HepG2 (cell line): ENCODE data around the gene ID4. TPM values are rescaled to one million over a fixed set of nuclear protein-coding genes. Genes with fewer than 3 reads are reported as not detected.
A peak's percentile ranks its signal among the peaks of the same experiment; 100 is the strongest.

Source experiments
- FOXC1 ChIP-seq: sonication (generic); formaldehyde crosslinking; IDR thresholded peaks from 2 replicates; pipeline ENCODE4 v1.8.0; 2022; ENCODE audit warnings: mild to moderate bottlenecking, missing genetic modification reagents, borderline replicate concordance
- HDAC1 ChIP-seq: sonication (generic); formaldehyde crosslinking; IDR thresholded peaks from 2 replicates; pipeline ENCODE4 v1.5.1; 2020; ENCODE audit warnings: mild to moderate bottlenecking, missing genetic modification reagents
- HDAC6 ChIP-seq: fragments of 200-600 bp; sonication (generic); IDR thresholded peaks from 2 replicates; pipeline ENCODE4 v1.7.0; 2017; ENCODE audit warnings: mild to moderate bottlenecking, antibody characterized with exemption, low read length, low read depth
- NRL ChIP-seq: sonication (generic); formaldehyde crosslinking; IDR thresholded peaks from 2 replicates; pipeline ENCODE4 v1.5.0; 2020; ENCODE audit warnings: missing genetic modification reagents, mild to moderate bottlenecking, moderate library complexity, borderline replicate concordance
- POLR2A ChIP-seq, 2 experiments: IDR thresholded peaks; 2 replicates each; pipeline ENCODE4 v1.6.1; 2011; ENCODE audit warnings: low read depth in 2 of 2, low read length in 2 of 2, mild to moderate bottlenecking in 1 of 2, moderate library complexity in 1 of 2; ENCODE audit not compliant: insufficient read depth in 1 of 2
- SSRP1 ChIP-seq: IDR thresholded peaks from 2 replicates; pipeline ENCODE4 v1.6.1; 2016; ENCODE audit warnings: control low read depth
- STAG1 ChIP-seq: sonication (generic); formaldehyde crosslinking; IDR thresholded peaks from 2 replicates; pipeline ENCODE4 v1.4.0; 2020; ENCODE audit warnings: missing genetic modification reagents
- TGIF2 ChIP-seq: IDR thresholded peaks from 2 replicates; pipeline ENCODE4 v1.6.1; 2016; ENCODE audit warnings: control low read depth, missing compliant biosample characterization
- U2AF1 ChIP-seq: fragments of 200-400 bp; formaldehyde crosslinking; optimal IDR thresholded peaks from 2 replicates; pipeline ENCODE3; 2017; ENCODE audit warnings: mild to moderate bottlenecking, low read depth, low read length
- YEATS2 ChIP-seq: sonication (generic); formaldehyde crosslinking; IDR thresholded peaks from 2 replicates; pipeline ENCODE4 v1.4.0; 2020; ENCODE audit warnings: missing genetic modification reagents, borderline replicate concordance
- ZNF124 ChIP-seq: sonication (generic); formaldehyde crosslinking; IDR thresholded peaks from 2 replicates; pipeline ENCODE4 v1.4.0; 2020; ENCODE audit warnings: missing genetic modification reagents
- ZNF496 ChIP-seq: sonication (generic); formaldehyde crosslinking; IDR thresholded peaks from 2 replicates; pipeline ENCODE4 v1.8.1; 2023; ENCODE audit warnings: mild to moderate bottlenecking, moderate library complexity, missing genetic modification reagents; ENCODE audit not compliant: insufficient replicate concordance
- ZNF619 ChIP-seq: sonication (generic); formaldehyde crosslinking; IDR thresholded peaks from 2 replicates; pipeline ENCODE4 v1.4.0; 2020; ENCODE audit warnings: mild to moderate bottlenecking, missing genetic modification reagents
- ZSCAN12 ChIP-seq: sonication (generic); formaldehyde crosslinking; IDR thresholded peaks from 2 replicates; pipeline ENCODE4 v1.9.0; 2021; ENCODE audit warnings: mild to moderate bottlenecking, missing genetic modification reagents
- polyA plus RNA-seq, 8 experiments: library from polyadenylated mRNA; depleted of rRNA in 3 of 8; stranded (reverse) in 7 of 8; unstranded in 1 of 8; fragments of >200 nt; fragmentation: Illumina TruSeq in 4 of 8; extraction: Trizol in 4 of 8; gene quantifications; 2 replicates each; pipeline versions ENCODE4 v1.2.1 to v1.2.3, GENCODE V29; 2011 to 2016; ENCODE audit warnings: low read depth in 4 of 8, missing spikeins in 1 of 8, mixed read lengths in 1 of 8; ENCODE audit not compliant: insufficient read depth in 1 of 8
- total RNA-seq, 5 experiments: library from RNA; depleted of rRNA; stranded (reverse); fragments of >200 nt; fragmentation: Illumina TruSeq; extraction: Trizol; gene quantifications; 2 replicates each; pipeline ENCODE4 v1.2.3, GENCODE V29; 2016; ENCODE audit warnings: low read depth in 1 of 5
- TF ChIP-seq, protein P1 (sequence below): sonication (generic); formaldehyde crosslinking; IDR thresholded peaks from 2 replicates; pipeline ENCODE4 v1.5.0; 2020; ENCODE audit warnings: mild to moderate bottlenecking, missing genetic modification reagents
- TF ChIP-seq, protein P2 (sequence below): IDR thresholded peaks from 2 replicates; pipeline ENCODE4 v1.4.0; 2020; ENCODE audit warnings: mild to moderate bottlenecking, missing genetic modification reagents
- TF ChIP-seq, protein P3 (sequence below): sonication (generic); formaldehyde crosslinking; IDR thresholded peaks from 2 replicates; pipeline ENCODE4 v1.8.0; 2022; ENCODE audit warnings: missing genetic modification reagents, low read depth, mild to moderate bottlenecking, borderline replicate concordance
- TF ChIP-seq, protein P4 (sequence below): sonication (generic); formaldehyde crosslinking; IDR thresholded peaks from 2 replicates; pipeline ENCODE4 v1.5.1; 2020; ENCODE audit warnings: missing genetic modification reagents, mild to moderate bottlenecking, borderline replicate concordance
- TF ChIP-seq, protein P5 (sequence below): sonication (generic); formaldehyde crosslinking; IDR thresholded peaks from 2 replicates; pipeline ENCODE4 v1.8.1; 2023; ENCODE audit warnings: mild to moderate bottlenecking, moderate library complexity, missing genetic modification reagents
- TF ChIP-seq, protein P6 (sequence below): sonication (generic); formaldehyde crosslinking; IDR thresholded peaks from 2 replicates; pipeline ENCODE4 v1.8.0; 2022; ENCODE audit warnings: missing genetic modification reagents, mild to moderate bottlenecking, inconsistent platforms, borderline replicate concordance

ID4 gene
- total and polyA plus RNA-seq, 2 of the 13 experiments (the other 11 are each of a cell fraction or from before 2014, with no cell fraction given): 0.20 to 0.44 TPM

DNA sequence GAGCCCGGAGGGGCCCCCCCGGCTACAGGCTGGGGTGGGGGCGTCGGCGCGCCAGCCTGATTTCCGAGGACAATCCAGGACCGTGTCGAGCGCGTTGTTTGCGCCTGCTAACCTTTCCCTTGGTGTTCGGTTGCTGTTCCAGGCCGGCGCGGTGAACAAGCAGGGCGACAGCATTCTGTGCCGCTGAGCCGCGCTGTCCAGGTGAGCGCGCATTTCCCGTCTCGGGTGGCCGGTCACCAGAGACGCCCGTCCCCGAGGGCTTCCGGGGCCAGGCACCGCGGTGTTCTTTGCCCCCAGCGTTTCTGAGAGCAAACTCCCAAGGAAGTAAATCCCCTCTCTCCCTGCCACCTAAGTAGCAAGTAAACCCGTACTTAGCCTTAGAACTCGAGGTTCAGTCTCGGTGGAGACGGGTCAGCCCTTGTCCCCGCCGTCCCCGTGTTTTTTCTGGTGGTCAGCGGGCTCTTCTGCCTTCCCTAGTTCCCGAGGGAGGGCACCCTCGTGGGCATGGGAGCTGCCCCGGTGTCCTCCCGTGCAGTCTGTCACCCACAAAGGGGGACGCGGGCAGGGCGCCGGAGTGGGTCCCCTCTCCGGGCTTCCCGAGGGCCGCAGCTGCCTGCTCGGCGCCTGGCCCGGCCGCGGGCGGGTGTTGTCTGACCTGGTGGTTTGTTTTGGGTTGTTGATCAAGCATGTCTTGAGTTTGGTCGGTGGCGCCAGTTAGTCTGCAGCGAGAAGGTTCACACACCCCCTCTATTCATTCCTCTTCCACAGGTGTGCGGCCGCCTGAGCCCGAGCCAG, 1.5 kb downstream of the ID4 start (continued):
- TF ChIP-seq, protein P1, sequence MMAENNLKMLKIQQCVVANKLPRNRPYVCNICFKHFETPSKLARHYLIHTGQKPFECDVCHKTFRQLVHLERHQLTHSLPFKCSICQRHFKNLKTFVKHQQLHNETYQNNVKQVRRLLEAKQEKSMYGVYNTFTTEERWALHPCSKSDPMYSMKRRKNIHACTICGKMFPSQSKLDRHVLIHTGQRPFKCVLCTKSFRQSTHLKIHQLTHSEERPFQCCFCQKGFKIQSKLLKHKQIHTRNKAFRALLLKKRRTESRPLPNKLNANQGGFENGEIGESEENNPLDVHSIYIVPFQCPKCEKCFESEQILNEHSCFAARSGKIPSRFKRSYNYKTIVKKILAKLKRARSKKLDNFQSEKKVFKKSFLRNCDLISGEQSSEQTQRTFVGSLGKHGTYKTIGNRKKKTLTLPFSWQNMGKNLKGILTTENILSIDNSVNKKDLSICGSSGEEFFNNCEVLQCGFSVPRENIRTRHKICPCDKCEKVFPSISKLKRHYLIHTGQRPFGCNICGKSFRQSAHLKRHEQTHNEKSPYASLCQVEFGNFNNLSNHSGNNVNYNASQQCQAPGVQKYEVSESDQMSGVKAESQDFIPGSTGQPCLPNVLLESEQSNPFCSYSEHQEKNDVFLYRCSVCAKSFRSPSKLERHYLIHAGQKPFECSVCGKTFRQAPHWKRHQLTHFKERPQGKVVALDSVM (CRISPR knock-in tag): no peak
- TF ChIP-seq HDAC1 (0 out of 2 replicates have a peak, but pooled peaks have one; percentile 19), ZNF619 (no peak), FOXC1 (CRISPR knock-in tag) (no peak; the same call in 1 of the 2 replicates), POLR2A (IDR thresholded peaks at IDR 0.05; ENCODE audit: insufficient read depth in 1 of 2, low read depth in 2 of 2, low read length in 2 of 2) (peak in 1 of 2 experiments; percentile 55; a peak in 1 of 4 replicates), ZNF124 (CRISPR knock-in tag) (no peak), HDAC6 (no peak), SSRP1 (CRISPR knock-in tag) (no peak), U2AF1 (no peak), NRL (CRISPR knock-in tag) (0 out of 2 replicates have a peak, but pooled peaks have one; percentile 26), YEATS2 (CRISPR knock-in tag) (no peak), ZSCAN12 (CRISPR knock-in tag) (no peak), STAG1 (no peak), TGIF2 (CRISPR knock-in tag) (no peak), ZNF496 (CRISPR knock-in tag) (no peak)
- TF ChIP-seq, protein P2, sequence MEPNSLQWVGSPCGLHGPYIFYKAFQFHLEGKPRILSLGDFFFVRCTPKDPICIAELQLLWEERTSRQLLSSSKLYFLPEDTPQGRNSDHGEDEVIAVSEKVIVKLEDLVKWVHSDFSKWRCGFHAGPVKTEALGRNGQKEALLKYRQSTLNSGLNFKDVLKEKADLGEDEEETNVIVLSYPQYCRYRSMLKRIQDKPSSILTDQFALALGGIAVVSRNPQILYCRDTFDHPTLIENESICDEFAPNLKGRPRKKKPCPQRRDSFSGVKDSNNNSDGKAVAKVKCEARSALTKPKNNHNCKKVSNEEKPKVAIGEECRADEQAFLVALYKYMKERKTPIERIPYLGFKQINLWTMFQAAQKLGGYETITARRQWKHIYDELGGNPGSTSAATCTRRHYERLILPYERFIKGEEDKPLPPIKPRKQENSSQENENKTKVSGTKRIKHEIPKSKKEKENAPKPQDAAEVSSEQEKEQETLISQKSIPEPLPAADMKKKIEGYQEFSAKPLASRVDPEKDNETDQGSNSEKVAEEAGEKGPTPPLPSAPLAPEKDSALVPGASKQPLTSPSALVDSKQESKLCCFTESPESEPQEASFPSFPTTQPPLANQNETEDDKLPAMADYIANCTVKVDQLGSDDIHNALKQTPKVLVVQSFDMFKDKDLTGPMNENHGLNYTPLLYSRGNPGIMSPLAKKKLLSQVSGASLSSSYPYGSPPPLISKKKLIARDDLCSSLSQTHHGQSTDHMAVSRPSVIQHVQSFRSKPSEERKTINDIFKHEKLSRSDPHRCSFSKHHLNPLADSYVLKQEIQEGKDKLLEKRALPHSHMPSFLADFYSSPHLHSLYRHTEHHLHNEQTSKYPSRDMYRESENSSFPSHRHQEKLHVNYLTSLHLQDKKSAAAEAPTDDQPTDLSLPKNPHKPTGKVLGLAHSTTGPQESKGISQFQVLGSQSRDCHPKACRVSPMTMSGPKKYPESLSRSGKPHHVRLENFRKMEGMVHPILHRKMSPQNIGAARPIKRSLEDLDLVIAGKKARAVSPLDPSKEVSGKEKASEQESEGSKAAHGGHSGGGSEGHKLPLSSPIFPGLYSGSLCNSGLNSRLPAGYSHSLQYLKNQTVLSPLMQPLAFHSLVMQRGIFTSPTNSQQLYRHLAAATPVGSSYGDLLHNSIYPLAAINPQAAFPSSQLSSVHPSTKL (CRISPR knock-in tag): no peak; the same call in 1 of the 2 replicates
- TF ChIP-seq, protein P3, sequence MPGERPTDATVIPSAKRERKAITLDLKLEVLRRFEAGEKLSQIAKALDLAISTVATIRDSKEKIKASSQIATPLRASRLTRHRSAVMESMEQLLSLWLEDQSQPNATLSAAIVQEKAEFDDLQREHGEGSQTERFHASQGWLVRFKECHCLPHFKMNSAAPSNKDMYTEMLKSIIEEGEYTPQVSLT (CRISPR knock-in tag): no peak
- TF ChIP-seq, protein P4, sequence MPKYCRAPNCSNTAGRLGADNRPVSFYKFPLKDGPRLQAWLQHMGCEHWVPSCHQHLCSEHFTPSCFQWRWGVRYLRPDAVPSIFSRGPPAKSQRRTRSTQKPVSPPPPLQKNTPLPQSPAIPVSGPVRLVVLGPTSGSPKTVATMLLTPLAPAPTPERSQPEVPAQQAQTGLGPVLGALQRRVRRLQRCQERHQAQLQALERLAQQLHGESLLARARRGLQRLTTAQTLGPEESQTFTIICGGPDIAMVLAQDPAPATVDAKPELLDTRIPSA: no peak
- TF ChIP-seq, protein P5, sequence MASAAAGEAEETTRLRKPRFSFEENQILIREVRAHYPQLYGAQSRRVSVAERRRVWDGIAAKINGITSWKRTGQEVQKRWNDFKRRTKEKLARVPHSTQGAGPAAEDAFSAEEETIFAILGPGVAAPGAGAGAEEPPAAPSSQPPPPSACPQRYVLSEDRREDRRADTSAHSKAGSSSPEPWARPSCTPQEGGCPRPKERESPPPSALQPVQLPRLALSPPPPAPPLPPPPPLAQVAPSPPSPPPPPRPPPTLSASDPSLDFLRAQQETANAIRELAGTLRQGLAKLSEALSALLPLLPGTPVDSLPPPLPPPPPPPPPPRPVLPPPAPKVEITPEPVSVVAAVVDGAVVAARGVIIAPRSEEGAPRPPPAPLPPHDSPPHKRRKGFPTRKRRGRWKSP (CRISPR knock-in tag): peak; percentile 71
- TF ChIP-seq, protein P6, sequence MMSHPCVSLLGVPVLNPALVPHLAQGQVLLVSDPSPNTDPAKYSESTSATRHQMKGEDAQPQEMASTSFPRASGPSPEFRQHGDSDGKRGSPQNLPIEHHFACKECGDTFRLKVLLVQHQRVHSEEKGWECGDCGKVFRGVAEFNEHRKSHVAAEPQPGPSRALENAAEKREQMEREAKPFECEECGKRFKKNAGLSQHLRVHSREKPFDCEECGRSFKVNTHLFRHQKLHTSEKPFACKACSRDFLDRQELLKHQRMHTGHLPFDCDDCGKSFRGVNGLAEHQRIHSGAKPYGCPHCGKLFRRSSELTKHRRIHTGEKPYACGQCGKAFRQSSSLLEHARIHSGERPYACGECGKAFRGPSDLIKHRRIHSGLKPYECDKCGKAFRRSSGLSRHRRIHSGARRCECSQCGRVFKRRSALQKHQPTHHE (CRISPR knock-in tag): 0 out of 2 replicates have a peak, but pooled peaks have one; percentile 68
